HL-60/S4 (cell line): ENCODE results near the gene CFAP74.

Source experiments
- in situ Hi-C: fragments of 300-500 bp; cut with MboI; formaldehyde crosslinking; loops from 2 replicates; pipeline ENCODE4 v1.14.3; 2022; ENCODE audit warnings: low sequenced_read_pairs

The CFAP74 gene

DNA sequence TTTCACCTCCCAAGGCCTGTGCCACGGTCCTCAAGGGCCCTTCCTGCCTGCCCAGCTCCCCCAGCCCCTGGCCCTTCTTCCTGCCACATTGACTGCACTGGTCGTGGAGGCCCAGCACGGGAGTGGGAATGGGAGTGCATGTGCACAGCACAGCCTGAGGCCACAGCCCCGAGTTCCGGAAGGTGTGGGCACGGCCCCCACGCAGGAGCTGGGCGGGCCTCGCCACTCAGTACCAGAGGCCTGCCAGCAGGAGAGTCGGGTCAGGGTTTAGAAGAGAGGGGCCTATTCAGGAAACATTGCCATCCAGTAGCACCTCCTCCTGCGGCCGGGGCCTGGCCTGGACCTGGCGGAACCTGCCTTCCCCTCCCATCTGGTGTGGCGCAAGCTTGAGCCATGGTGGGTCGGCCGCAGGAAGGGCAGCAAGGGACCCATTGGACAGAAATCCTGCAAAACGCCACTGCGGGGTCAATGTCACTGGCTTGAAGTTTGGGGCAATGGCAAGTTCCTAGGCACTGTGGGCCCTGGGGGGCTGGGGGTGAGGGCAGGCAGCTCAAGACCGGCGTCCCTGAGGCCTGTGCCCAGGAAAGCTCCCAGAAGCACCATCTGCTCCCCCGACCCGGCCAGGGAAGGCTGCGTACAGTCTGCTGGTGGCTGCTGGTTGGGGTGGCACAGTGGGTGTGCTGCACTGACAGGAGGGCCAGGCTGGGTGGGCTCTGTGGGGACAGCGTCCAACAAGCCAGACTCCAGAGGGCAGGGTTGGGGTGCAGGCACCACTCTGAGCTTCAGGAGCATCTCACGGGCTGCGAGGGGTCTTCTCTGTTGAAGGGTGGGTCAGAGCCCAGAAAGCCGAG lies 82.8 kb downstream of the CFAP74 start:
- in situ Hi-C loops: no loop called here

DNA sequence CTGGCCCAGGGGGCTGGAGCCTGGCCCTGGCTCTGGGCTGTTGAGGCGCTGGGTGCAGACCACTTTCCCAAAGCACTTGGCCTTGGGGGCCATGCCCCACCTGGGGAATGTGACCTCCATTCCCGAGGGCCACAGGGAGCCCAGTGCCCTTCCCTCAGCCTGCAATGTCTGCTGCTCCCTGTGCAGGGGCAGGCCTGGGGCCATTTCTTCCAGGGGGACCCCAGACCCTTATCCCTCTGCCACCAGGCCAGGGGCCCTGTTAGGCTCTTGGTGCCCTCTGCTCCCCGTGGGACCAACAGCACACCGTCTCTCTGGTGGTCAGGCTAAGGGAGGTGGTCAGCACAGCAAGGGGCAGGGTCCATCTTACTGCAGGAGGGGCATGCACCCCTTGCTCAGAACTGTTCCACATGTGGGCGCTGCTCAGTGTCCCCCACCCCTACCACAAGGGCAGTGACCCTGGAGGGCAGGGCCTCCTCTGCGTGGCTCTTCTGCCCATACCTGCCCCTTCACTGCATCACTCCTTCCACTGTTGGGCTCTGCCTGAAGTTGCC lies 83.5 kb downstream of the CFAP74 start:
- in situ Hi-C loops: no loop called here

DNA sequence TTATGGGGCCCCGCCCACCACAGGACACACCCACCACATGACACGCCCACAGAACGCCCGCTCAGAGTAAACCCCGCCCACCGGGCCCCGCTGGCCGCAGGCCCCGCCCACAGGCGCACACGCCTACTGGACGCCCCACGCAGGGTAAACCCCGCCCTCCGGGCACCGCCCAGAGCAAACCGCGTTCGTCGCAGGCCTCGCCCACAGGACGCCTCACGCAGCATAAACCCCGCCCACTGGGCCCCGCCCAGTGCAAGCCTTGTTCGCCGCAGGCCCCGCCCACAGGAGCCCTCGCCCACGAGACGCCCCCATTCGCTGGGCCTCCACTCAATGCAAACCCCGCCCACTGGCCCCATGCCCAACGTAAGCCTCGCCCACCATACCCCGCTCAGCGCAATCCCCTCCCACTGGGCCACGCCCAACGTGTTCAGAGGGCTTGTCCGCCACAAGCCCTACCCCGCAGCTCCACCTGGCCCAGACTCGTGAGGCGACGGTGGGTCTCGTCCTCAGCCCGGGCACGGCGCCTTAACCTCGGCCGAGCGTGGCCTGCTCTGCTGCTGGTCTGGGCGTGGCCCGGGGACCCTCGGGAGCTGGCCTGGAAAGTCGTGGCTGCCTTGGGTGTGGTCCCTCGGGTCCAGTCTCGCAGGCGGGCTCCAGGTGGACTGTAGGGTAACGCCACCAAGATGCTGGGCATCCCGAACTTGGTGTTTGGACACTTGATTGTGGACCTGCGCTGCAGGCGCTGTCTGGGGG lies 84.1 kb downstream of the CFAP74 start:
- in situ Hi-C loops: no loop called here

DNA sequence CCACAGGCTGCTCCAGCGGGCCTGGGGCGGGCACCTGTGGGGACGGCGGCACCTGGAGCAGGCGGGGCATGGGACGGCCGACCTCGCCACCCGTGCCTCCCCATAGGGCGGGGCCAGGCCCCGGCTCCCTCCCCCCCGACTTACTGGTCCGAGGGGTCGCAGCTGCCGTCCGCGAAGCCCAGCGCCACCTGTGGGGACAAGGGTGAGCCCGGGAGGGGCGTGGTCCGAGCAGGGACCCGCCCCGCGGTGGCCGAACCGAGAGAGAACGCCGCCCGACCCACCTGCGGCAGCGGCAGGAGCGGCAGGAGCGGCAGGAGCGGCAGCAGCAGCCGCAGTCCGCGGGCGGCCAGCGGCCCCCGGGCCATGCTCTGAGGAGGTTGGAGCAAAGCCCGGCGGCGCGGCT lies 84.7 kb downstream of the CFAP74 start, which contains the start of gene TMEM52:
Gene TMEM52 (minus strand): TSS at position 379 of the 403 bp plus-strand sequence. CDS start 14 bp downstream, at position 365.
- in situ Hi-C loops: no loop called here

DNA sequence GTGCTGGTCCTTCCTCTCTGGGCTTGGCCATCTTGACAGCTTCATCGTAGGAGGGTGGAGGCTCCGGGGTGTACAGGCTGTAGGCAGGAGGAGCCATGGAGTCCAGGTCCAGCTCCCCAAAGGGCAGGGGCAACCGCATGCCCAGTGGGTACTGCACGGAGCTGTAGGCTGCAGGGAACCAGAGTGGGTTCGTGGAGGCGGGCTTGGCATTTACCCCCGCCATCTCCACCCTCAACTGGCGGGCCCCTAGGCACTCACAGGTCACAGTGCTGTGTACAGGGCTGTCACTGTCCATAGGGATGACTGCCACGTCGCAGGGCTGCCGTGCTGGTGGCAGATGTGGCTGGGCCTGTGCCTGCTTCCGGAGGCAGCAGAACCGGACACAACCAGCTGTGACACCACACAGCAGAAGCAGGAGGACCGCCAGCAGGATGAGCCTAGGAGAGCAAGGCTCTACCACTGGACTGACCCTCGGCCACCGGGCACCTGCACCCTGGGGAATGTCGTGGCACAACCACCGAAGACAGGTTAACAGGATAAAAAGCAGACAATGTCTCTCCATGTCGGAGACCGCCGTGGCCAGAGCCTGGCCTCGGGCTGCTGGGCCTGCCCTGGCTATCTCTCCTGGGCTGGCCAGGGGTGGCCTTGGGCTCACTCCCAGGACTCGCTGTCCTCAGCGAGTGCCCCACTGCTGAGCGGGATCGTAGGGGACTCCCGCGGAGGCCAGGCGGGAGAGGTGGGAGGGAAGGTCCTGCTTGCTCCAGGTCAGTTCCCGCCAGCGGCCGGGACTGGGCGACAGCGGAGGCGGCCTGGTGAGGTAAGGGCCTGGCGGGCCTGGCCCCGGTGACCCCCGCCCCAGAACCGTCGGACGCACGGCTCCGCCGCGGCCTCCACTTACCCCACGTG lies 85.3 kb downstream of the CFAP74 start:
- in situ Hi-C loops: no loop called here

DNA sequence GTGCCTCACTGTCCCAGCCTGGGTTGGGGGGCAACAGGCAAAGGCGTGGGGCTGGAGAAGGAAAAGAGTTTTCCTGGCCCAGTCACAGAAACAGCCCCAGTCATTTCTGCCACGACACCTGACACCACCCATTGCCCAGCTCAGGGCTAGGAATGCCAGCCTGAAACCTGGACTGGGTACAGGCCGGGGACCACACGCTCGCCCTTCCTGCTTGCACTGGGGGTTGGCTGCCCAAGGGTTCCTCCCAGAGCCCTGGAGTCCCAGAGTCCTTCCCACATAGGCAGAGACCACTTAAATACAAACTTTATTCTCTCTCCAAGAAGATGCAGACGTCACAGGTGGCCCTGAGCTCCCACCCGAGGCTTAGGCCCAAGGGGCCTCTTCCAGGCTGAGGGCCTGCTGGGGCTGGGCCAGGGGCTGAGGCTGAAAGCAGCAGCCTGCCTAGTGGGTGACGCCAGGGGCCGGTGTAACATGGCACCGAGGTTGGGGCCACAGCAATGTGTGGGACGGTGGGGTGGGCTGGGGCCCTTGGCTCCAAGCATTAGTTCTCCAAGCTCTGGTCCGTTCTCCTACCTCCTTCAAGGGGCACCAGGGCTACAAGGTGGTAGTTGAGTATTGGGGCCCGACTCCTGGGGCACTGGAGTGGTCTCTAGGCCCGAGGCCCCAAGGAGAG lies 86.1 kb downstream of the CFAP74 start:
- in situ Hi-C loops: no loop called here

DNA sequence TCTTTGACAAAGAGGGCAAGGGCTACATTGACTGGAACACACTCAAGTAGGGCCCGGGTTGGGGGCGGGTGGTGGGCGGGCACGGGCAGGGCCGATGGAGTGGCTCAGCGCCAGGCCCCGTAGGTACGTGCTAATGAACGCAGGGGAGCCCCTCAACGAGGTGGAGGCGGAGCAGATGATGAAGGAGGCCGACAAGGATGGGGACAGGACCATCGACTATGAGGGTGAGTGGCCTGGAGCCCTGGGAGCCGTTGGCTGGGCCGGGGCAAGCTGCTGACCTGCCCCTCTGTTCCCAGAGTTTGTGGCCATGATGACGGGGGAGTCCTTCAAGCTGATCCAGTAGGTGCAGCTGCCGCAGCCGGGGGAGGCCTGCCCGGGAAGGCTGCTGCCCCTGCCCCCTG lies 86.7 kb downstream of the CFAP74 start:
- in situ Hi-C loops: no loop called here

DNA sequence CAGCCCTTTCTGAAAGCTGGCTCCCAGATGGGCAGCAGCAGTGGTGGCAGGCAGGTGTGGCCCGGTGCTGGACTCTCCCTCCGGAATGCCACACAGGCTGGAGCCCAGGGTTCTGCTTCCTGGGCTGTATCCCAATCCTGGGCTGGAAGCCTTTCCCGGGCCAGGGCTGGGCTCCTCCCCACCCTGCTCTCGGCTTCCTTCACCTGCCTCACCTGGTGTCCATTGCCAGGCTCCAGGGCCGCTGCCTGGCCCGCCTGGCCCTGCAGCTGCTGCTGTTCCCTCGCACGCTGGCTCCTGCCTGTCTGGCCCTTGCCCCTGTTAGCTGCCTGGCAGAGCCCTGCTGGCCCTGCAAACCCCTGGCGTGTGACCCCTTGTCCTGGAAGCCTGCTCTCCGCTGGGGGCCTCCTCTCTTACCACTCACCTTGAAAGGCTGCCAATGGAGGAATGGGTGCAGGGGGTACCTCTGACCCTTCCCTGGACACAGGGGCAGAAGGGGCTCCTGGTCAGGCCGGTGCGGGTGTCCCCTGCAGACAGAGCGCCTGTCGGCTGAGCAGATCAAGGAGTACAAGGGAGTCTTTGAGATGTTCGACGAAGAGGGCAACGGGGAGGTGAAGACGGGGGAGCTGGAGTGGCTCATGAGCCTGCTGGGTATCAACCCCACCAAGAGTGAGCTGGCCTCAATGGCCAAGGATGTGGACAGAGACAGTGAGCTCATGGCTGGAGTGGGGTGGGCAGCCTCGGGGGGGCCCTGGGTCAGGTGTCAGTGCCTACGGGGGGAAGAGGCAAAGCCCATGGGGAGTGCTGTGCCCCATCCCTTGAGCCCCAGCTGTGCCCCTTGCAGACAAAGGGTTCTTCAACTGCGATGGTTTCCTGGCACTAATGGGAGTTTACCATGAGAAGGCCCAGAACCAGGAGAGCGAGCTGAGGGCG lies 87.4 kb downstream of the CFAP74 start:
- in situ Hi-C loops: no loop called here

DNA sequence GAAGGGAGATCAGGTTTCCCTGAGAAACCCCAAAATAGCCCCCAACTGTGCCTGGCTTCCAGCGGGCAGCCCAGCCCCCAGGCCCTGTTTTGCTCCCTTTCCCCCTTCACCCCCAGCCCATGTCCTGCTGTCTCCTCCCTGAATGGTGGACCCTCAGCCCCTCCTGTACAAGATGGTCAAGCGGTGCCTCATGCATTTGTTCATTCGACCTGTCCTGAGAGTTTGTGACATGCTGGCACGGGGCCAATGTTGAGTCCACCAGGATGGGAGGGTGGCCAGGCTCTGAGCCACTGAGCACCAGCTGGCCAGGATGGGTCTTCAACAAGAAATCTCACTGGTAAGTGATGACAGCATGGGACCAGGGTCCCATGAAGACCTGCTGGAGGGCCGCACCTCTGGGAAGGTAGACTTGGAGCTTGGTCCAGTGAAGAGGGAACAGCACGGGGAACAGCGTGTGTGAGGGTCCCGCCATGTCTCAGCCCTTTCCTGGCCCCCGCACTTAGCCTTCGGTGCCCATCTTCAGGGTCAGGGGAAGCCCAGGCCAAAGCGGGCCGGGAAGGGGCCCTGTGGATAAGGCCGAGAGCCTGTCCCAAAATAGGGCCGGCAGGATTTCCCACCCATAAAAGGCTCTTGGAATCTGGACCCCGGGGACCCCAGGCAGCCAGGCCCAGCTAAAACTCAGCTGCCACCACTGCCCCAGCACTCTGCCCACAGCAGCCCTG lies 88.5 kb downstream of the CFAP74 start, which contains the start of gene CALML6:
Gene CALML6 (plus strand): TSS at position 290 of the 722 bp plus-strand sequence. CDS start 21 bp downstream, at position 311.
- in situ Hi-C loops: no loop called here

DNA sequence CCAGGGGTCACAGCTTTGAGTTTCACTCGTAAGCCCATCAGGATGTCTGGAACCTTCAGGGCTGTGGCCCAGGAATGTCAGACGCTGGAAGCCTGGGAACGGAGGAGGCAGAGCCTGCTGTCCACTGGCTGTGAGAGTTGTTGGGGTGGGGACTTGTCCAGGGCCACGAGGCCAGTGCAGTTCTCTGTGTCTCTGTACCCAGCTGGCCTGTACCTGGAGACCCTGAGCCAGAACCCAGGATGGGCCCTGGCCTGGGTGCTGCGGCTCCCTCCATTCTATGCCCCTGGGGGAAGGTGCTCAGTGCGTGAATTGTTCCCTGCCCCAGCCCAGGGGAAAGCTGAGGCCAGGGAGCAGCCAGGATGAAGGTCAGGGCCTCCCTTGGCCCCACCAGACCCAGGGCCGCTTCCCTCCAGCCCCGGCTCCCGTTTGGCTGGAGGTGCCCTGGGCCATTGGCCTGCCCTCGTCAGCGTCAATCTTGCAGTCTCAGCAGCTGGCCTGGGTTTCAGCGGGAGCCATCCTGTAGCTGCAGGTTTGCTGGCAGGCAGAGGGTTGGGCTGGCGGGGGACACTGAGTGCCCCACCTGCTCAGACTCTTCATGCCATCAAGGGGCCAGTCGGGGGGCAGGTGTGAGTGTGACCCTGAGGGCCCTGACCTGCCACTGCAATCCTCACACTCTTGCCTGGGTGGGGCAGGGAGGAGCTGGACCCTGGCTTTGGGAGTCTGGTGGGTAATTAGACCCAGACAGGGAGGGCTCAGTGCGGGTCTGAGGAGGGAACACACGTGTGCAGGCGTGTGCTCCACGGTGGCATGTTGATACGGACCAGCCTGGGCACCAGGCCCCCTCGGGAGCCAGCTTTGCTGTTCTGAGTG lies 89.2 kb downstream of the CFAP74 start:
- in situ Hi-C loops: no loop called here

DNA sequence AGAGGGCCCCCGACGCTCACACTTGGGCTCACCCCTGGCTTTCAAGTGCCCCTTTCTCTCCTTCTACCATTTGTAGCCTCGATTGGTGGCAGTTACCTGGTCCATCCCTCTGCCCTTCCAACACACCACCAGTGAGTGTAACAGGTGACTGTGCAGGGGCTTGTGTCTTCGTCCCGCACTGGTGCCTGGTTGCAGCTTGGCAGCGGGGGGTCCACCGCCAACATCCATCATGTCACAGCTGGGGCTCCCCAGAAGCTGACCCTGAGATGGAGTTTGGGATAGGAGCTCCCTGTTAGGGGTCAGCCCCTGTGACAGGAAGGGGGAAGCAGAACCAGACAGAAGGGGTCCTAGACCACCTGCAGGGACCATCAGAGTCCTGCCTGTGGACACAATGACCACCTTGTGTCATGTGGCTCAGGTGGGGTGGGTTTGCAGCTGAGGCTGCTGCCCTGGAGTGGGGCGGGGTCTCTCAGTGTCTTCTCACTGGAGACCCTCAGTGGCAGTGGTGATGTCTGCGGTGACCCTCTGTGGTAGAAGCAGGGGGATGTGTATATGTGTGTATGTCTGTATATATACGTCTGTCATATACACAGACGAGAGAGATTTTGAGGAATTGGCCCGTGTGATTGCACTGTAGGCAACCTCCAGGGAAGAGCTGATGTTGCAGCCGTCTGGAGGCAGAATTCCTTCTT lies 92.1 kb downstream of the CFAP74 start:
- in situ Hi-C loops: no loop called here

DNA sequence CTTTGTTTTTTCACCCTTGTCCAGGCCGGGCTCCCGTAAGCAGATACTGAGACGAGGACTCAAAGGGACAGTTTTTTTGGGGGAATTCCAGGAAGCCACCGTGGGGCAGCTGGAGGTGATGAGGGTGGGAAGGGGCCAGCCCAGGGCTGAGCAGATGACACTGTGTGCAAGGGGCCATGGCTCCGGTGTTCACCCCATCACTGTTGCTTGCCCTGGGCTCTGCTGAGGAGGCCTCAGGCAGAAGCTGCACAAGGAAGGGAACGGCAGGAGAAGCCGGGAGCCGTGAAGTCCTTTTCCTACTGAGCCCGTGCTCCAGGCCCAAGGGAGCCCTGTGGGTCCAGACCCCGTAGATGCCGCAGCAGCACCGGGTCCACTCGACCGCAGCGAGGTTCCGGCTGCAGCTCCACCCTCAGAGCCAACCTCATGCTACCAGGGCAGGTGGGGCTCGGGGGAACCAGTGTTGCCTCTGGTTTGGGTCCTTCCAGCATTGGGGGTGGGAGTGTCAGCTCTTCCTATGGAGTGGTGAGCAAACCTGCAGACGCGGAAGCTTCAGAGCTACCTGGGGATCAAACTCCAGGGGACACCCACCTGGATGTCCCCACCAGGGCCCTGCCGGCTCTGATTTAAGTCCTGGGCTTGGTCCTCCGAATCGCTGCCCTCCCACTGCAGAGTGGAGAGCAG lies 92.8 kb downstream of the CFAP74 start:
- in situ Hi-C loops: no loop called here

DNA sequence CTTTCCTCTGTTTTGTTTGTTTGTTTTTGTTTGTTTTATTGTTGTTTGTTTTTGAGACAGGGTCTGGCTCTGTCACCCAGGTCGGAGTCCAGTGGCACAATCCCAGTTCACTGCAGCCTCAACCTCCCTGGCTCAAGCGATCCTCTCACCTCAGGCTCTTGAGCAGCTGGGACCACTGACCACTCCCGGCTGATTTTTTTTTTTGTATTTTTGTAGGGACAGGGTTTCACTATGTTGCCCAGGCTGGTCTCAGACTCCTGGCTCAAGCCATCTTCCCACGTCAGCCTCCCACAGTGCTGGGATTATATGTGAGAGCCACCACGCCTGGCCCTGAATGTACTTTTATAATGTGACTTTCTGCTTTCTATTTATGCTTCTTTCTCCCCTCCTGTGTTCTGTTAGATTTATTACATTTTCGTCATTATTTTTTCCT lies 93.5 kb downstream of the CFAP74 start:
- in situ Hi-C loops: no loop called here

DNA sequence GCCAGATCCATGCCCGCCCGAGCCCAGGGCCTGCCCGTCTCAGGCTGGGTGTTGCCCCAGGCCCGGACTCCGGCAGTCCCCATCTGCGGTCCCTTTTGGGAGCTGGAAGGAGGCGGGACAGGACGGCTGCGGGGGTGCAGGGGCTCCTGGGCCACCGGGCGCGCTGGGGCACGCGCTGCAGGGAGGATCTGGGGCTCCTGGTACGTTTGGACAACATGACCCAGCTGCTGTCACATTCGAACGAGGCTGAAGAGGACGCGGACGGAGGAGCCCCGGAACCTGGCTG lies 95.1 kb downstream of the CFAP74 start:
- in situ Hi-C loops: no loop called here

DNA sequence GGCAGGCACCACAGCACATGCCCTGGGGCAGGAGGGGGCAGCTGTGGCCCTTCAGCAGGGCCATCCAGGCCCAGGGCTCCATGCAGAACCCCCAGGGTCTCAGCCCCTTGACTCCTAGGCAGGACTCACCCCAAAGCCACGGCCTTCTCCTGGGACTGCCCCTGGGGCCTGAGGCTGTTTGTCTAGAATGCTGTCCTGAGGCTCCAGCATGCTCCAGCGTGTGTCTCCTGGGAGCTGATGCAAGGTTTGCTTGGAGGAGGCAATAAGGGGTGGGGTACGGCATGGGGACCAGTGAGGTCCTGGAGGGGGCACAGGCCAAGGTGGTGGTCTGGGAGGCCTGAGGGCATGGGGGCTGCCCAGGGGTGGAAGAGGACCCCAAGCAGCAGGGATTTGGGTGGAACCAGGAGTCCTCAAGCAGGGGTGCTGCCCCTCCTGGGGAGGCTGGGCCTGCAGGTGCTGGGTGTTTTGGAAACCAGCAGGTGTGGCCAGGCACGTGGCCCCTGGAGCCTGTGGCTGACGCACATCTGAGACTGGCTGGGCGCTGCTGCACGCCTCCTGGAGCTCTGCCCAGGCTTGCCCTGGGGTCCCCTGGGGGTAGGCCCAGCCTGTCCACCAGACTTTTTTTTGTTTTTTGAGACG lies 96.4 kb downstream of the CFAP74 start:
- in situ Hi-C loops: no loop called here
